ENCODE measurements around the gene ROBO4. TPM values are rescaled to one million over a fixed set of nuclear protein-coding genes. Genes with fewer than 3 reads are reported as not detected.

ROBO4 gene
- total and polyA plus RNA-seq, 4 experiments from 2014 or later: not detected

DNA sequence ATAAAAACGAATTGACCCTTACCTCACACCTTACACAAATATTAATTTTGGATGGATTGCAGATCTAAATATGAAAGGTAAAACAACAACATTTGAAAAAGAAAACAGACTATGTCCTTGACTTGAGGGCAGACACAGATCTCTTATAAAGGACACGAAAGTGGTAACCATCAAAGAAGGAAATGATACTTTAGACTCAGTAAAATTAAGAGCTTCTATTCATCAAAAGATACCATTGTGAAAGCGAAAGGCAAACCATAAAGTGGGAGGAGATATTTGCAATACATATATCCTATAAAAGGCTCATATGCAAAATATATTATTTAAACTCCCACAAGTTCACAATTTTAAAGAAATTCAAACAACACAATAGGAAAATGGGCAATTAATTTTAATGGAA, 33.1 kb upstream of the ROBO4 start:
- ChIA-PET POLR2A (ENCODE audit: partially characterized antibody) (interaction anchor here (0.7 kb wide), 1 partner anchor 30 kb away, joined by 4 read pairs; no protein-coding TSS in a partner anchor), CTCF (ENCODE audit: partially characterized antibody) (no interaction called here)
- H3K36me3 Mint-ChIP-seq: no peaks in the 10 kb centered on the region
- Histone ChIP-seq H3K27me3 (ENCODE audit: insufficient read depth, low read length) (no peaks in the 10 kb centered on the region), H3K4me3 (ENCODE audit: low read length in 2 of 2) (no peak overlapping the region), H3K4me1 (ENCODE audit: insufficient read depth, low read length) (no peaks in the 10 kb centered on the region), H3K36me3 (ENCODE audit: insufficient read depth, low read length) (no peaks in the 10 kb centered on the region), H3K9me3 (ENCODE audit: control insufficient read depth in 1 of 2, low read length in 2 of 2) (no peaks in the 10 kb centered on the region), H3K27ac (ENCODE audit: low read depth, low read length) (no peak overlapping the region)
- intact Hi-C loops (cut with micrococcal nuclease): no loop called here
- peaks cover 1 to 2% of the 10 kb centered on the region in 2 donors for H3K27me3 Mint-ChIP-seq
- H3K4me1 Mint-ChIP-seq: peaks cover 0 to 6% (median 3%) of the 10 kb centered on the region in 4 donors
- no peaks in the 10 kb centered on the region for H3K9me3 Mint-ChIP-seq
- peak overlapping the region in 1 of 8 donors; percentile 55 for H3K4me3 Mint-ChIP-seq
- DNase-seq: peak in 1 of 5 donors; percentile 4
- H3K27ac Mint-ChIP-seq: peak overlapping the region in 3 of 7 donors; percentile 39 to 59 (median 48)

DNA sequence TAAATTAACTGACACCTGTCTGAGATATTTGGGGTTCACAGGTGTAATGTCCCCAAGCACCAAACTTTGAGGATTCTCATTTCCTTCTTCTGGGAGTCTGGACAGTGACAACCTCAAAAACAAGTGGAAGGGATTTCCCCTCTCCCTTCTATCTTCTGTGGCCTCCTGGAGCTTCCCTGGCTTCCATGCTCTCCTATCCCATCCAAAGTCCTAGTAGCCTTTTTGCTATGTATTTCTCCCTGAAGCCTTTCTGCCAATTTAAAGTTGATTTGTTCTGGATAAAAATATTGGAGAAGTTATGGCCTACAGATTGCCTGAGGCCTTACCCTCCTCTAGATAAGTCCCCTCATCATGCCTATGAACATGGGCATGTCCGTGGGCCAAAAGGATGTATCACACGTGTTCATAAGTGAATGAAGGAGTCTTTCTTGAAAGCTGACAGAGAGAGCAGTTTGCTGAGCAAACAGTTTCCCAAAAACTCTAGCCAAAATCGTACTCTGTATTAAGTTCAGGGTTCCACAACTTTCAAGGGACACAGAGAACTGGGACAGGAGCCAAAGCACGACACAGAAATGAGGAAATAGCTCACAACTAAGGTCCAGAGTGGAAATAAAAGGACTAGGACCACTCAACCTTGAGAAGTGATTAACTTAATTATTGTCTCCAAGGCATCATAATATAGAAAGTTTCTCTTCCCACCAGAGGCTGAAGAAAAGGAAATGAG, 31.4 kb upstream of the ROBO4 start:
- peak overlapping the region in 1 of 7 donors; percentile 38 for H3K27ac Mint-ChIP-seq
- ChIA-PET POLR2A (ENCODE audit: partially characterized antibody) (no interaction called here), CTCF (ENCODE audit: partially characterized antibody) (interaction anchor here (1.3 kb wide), 1 partner anchor 9 kb away, joined by 3 read pairs; no protein-coding TSS in a partner anchor)
- intact Hi-C loops (cut with micrococcal nuclease): no loop called here
- no peaks in the 10 kb centered on the region for H3K27me3 ChIP-seq (ENCODE audit: insufficient read depth, low read length)
- no peak overlapping the region for H3K4me3 Mint-ChIP-seq
- no peak for DNase-seq
- no peak overlapping the region for H3K4me3 ChIP-seq (ENCODE audit: low read length in 2 of 2)
- H3K9me3 ChIP-seq (ENCODE audit: control insufficient read depth in 1 of 2, low read length in 2 of 2): no peaks in the 10 kb centered on the region
- no peaks in the 10 kb centered on the region for H3K36me3 Mint-ChIP-seq
- H3K4me1 Mint-ChIP-seq: peaks cover under 1 to 12% (median 5%) of the 10 kb centered on the region in 4 donors
- no peaks in the 10 kb centered on the region for H3K9me3 Mint-ChIP-seq
- H3K27ac ChIP-seq (ENCODE audit: low read depth, low read length): no peak overlapping the region
- H3K36me3 ChIP-seq (ENCODE audit: insufficient read depth, low read length): no peaks in the 10 kb centered on the region
- no peaks in the 10 kb centered on the region for H3K4me1 ChIP-seq (ENCODE audit: insufficient read depth, low read length)
- no peaks in the 10 kb centered on the region for H3K27me3 Mint-ChIP-seq

DNA sequence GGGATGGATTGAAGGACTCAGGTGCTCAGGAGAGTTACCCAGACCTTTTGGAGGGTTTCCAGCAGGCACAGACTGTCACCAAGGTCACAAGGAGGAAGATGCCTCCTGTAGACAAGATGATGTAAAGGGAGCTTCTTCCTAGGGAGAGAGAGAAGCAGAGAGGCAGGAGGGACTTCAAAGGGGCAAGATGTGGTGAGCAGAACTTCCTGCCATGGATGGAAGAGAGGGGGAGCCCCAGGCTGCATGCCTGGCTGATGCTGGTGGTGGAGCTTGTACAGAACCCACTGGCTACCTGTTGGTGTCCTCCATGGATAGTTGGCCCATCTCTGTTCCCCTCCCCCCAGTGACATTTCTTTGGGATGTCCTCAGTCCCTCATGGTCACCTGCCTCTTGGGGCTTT, 25.6 kb upstream of the ROBO4 start:
- Histone ChIP-seq H3K9me3 (ENCODE audit: control insufficient read depth in 1 of 2, low read length in 2 of 2) (no peaks in the 10 kb centered on the region), H3K4me1 (ENCODE audit: insufficient read depth, low read length) (peaks cover 14% of the 10 kb centered on the region), H3K36me3 (ENCODE audit: insufficient read depth, low read length) (no peaks in the 10 kb centered on the region), H3K4me3 (ENCODE audit: low read length in 2 of 2) (no peak overlapping the region), H3K27me3 (ENCODE audit: insufficient read depth, low read length) (no peaks in the 10 kb centered on the region), H3K27ac (ENCODE audit: low read depth, low read length) (no peak overlapping the region)
- DNase-seq: peak in 2 of 5 donors; percentile 13 to 14
- POLR2A ChIA-PET (ENCODE audit: partially characterized antibody): interaction anchor here (2.2 kb wide), 1 partner anchor 30 kb away, joined by 5 read pairs; the partner anchor contains the start of gene CCDC15
- Mint-ChIP-seq H3K36me3 (no peaks in the 10 kb centered on the region), H3K9me3 (no peaks in the 10 kb centered on the region), H3K27me3 (peaks cover 0 to 3% of the 10 kb centered on the region in 2 donors), H3K4me1 (peaks cover 15 to 28% (median 23%) of the 10 kb centered on the region in 4 donors), H3K27ac (peak overlapping the region in 1 of 7 donors; percentile 9), H3K4me3 (peak overlapping the region in 4 of 8 donors; percentile 2 to 69 (median 52))
- CTCF ChIA-PET (ENCODE audit: partially characterized antibody): interaction anchor here (1.3 to 1.5 kb wide), 2 partner anchors 19 to 47 kb away, joined by 3 to 4 read pairs; no protein-coding TSS in a partner anchor
- intact Hi-C loops (cut with micrococcal nuclease): no loop called here

DNA sequence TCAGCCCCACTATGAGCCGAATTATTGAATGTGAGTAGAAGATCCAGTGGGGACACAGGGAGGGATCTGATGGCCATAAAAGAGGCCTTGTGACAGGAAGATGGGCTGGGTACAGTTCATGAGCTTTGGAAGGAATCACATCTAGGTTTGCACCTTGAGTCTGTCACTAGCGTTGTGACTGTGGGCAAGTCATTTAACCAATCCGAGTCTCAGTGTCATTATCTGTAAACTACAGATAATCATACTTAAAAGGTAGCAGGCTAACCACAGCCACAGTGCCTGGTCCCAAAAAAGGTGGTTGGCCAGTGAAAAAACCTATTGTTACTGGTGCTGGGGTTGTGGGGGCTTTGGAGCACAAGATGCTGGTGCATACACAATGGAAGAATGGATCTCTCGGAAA, 25.2 kb upstream of the ROBO4 start:
- Mint-ChIP-seq H3K27me3 (peaks cover 0 to 3% of the 10 kb centered on the region in 2 donors), H3K27ac (peak overlapping the region in 2 of 7 donors; percentile 9 to 60), H3K4me3 (peak overlapping the region in 4 of 8 donors; percentile 2 to 69 (median 52)), H3K9me3 (no peaks in the 10 kb centered on the region), H3K36me3 (no peaks in the 10 kb centered on the region), H3K4me1 (peaks cover 15 to 28% (median 23%) of the 10 kb centered on the region in 4 donors)
- Histone ChIP-seq H3K4me3 (ENCODE audit: low read length in 2 of 2) (no peak overlapping the region), H3K27me3 (ENCODE audit: insufficient read depth, low read length) (no peaks in the 10 kb centered on the region), H3K36me3 (ENCODE audit: insufficient read depth, low read length) (no peaks in the 10 kb centered on the region), H3K9me3 (ENCODE audit: control insufficient read depth in 1 of 2, low read length in 2 of 2) (no peaks in the 10 kb centered on the region), H3K4me1 (ENCODE audit: insufficient read depth, low read length) (peaks cover 14% of the 10 kb centered on the region), H3K27ac (ENCODE audit: low read depth, low read length) (no peak overlapping the region)
- ChIA-PET CTCF (ENCODE audit: partially characterized antibody) (interaction anchor here (1.3 to 1.5 kb wide), 2 partner anchors 19 to 47 kb away, joined by 3 to 4 read pairs; no protein-coding TSS in a partner anchor), POLR2A (ENCODE audit: partially characterized antibody) (interaction anchor here (2.2 kb wide), 1 partner anchor 31 kb away, joined by 5 read pairs; the partner anchor contains the start of gene CCDC15)
- intact Hi-C loops (cut with micrococcal nuclease): no loop called here
- no peak for DNase-seq

DNA sequence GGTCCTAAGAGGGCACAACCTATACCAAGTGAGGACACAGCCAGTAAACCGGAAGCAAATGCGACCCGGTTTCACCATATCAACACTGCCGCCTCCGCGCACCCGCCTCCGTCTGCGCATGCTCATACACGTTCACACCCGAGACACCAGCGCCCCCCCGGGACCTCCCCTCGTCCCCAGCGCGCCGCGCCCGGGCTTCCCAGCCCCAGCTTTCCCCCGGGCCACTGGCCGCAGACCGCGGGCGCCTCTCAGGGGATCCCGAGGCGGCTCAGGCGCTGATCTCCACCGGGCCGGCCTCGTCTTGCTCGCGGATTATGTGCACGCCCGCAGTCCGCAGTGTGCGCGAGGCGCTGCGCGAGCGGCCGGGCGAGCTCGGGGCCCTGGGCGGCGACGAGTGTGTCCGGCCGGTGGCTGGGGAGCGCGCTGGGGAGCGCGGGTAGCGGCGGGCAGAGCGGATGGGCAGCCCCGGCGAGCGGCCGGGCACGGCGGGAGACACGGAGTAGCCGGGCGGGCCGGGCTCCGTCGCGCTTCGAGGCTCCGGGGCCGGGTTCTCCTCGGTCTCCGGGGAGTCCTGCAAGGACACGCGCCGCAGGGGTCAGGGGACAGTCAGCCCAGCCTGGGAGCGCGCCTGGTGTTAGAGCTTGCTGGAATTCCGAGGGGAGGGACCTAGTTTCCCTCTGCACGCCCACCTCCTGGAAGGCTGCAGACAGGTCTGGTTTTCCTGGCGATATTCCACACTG, 23.4 kb upstream of the ROBO4 start:
- Mint-ChIP-seq H3K36me3 (no peaks in the 10 kb centered on the region), H3K9me3 (no peaks in the 10 kb centered on the region), H3K27ac (peak overlapping the region in 4 of 7 donors; percentile 47 to 65 (median 53)), H3K4me3 (peak overlapping the region; percentile 74 to 88 (median 80)), H3K4me1 (peaks cover 15 to 28% (median 23%) of the 10 kb centered on the region in 4 donors), H3K27me3 (peaks cover 0 to 3% of the 10 kb centered on the region in 2 donors)
- H3K27ac ChIP-seq (ENCODE audit: low read depth, low read length): no peak overlapping the region
- DNase-seq: peak; percentile 68 to 78 (median 71)
- peaks cover 14% of the 10 kb centered on the region for H3K4me1 ChIP-seq (ENCODE audit: insufficient read depth, low read length)
- no peaks in the 10 kb centered on the region for H3K36me3 ChIP-seq (ENCODE audit: insufficient read depth, low read length)
- CTCF ChIA-PET (ENCODE audit: partially characterized antibody): interaction anchor here (1.1 to 1.8 kb wide), 4 partner anchors 13 to 508 kb away, joined by 3 to 8 read pairs (median 4); partner anchors contain the start of gene CCDC15
- H3K27me3 ChIP-seq (ENCODE audit: insufficient read depth, low read length): no peaks in the 10 kb centered on the region
- POLR2A ChIA-PET (ENCODE audit: partially characterized antibody): interaction anchor here (1.0 to 3.5 kb wide), 5 partner anchors 30 to 191 kb away, joined by 4 to 17 read pairs (median 10); partner anchors contain the start of genes CCDC15 and TMEM218
- intact Hi-C loops (cut with micrococcal nuclease): loop anchor here (2.0 kb wide), 2 partner anchors 30 to 44 kb away; no protein-coding TSS in a partner anchor
- no peaks in the 10 kb centered on the region for H3K9me3 ChIP-seq (ENCODE audit: control insufficient read depth in 1 of 2, low read length in 2 of 2)
- H3K4me3 ChIP-seq (ENCODE audit: low read length in 2 of 2): peak overlapping the region in 1 of 2 donors; percentile 62

DNA sequence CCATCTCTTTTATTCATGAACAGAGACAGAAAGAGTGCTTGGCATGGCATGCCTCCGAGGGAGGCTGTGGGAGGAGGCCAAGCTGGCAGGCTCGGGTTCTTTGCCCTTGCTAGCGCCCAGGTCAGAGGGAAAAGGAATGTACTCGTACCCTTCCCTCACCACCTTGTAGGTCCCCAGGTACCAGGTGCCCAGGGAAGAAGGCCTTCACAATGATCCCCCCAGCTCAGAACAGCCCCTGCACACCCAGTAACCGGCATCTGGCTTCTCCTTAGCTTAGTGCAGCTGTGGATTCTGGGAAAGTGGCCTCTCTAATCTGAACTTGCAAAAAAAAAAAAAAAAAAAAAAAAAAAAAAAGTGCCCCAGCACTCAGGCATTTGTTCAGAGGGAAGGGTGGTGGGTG, 22.7 kb upstream of the ROBO4 start:
- Histone ChIP-seq H3K36me3 (ENCODE audit: insufficient read depth, low read length) (no peaks in the 10 kb centered on the region), H3K9me3 (ENCODE audit: control insufficient read depth in 1 of 2, low read length in 2 of 2) (no peaks in the 10 kb centered on the region), H3K4me3 (ENCODE audit: low read length in 2 of 2) (peak overlapping the region in 1 of 2 donors; percentile 62), H3K27ac (ENCODE audit: low read depth, low read length) (no peak overlapping the region), H3K4me1 (ENCODE audit: insufficient read depth, low read length) (peaks cover 14% of the 10 kb centered on the region), H3K27me3 (ENCODE audit: insufficient read depth, low read length) (no peaks in the 10 kb centered on the region)
- Mint-ChIP-seq H3K4me3 (peak overlapping the region in 7 of 8 donors; percentile 74 to 88 (median 79)), H3K27me3 (peaks cover 0 to 5% of the 10 kb centered on the region in 2 donors), H3K9me3 (no peaks in the 10 kb centered on the region), H3K36me3 (no peaks in the 10 kb centered on the region), H3K27ac (peak overlapping the region in 1 of 7 donors; percentile 47), H3K4me1 (peaks cover 15 to 28% (median 23%) of the 10 kb centered on the region in 4 donors)
- DNase-seq: no peak
- ChIA-PET POLR2A (ENCODE audit: partially characterized antibody) (interaction anchor here (1.0 to 3.5 kb wide), 5 partner anchors 30 to 191 kb away, joined by 4 to 17 read pairs (median 10); partner anchors contain the start of genes CCDC15 and TMEM218), CTCF (ENCODE audit: partially characterized antibody) (interaction anchor here (0.7 to 1.8 kb wide), 4 partner anchors 14 to 509 kb away, joined by 3 to 8 read pairs (median 4); partner anchors contain the start of gene CCDC15)
- intact Hi-C loops (cut with micrococcal nuclease): loop anchor here (2.0 kb wide), 2 partner anchors 30 to 44 kb away; no protein-coding TSS in a partner anchor

All from CD4-positive, alpha-beta memory T cell (primary cell).